Pulmonary artery endothelial cell (primary cell): ENCODE results near the gene RAD9B. TPM values are rescaled to one million over a fixed set of nuclear protein-coding genes. Genes with fewer than 3 reads are reported as not detected.
"Not testable (repeated sequence)": the region's sequence is repeated elsewhere in the genome, so short reads cannot be mapped to it uniquely, and the experiment has no call there.

Experiments
- DNase-seq: peaks from one replicate; pipeline ENCODE4 v3.0.0-alpha.2; 2011; ENCODE audit warnings: low read depth, low spot score
- total RNA-seq: library from RNA; depleted of rRNA; stranded (reverse); fragments of >200 nt; gene quantifications from 2 replicates; pipeline ENCODE4 v1.2.3, GENCODE V29; 2014

RAD9B gene
- total RNA-seq = 0.25 and 0.40 TPM in 2 replicates

DNA sequence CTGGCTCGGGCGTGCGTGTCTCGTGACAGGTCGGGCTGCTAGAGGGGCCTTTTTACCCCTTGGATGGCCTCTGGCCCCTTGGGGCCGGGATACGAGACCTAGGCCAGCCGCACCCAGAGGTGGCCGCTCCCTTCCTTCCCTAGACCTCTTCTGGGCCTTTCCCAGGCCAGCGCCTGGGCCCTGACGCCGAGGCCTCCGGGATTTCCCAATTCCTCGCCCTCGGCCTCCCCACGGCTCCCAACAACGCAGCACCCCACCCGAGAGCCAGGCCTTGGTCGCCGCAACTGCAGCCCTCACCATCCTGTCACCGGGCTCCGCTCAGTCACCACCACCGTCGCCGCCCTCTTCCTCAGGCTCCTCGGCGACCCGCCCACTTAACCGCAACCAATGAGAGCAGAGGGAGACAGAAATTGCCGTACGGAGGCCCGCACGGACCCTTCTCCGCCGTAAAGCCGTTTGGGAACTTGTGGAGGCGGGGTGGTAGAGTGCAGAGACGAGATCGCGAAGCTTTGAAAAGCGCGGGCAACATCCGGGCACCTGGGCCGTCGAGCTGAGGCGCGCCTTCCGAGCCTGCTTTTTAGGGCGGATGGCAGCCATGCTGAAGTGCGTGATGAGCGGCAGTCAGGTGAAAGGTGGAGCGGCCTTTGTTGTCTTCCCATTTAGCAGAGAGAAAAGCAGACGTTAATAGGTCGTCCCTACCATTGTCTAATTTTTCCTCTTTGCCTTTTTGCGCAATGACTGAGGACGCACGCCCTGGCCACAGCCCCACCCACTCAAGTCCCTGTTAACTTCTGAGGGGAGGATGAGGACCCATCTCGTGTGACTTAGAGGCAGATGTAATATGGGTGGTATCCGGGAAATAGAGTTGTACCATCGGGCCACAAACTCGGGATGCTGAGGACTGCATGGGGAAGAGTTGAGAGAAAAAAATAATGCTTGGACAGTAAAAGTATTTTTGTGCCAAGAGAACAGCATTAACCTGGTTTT lies at the start of gene RAD9B, which contains the start of gene VPS29:
Gene RAD9B (plus strand): TSS at position 580 of the 987 bp plus-strand sequence. CDS start 7 bp downstream, at position 587.
Gene VPS29 (minus strand): TSS at position 360 of the 987 bp plus-strand sequence. CDS start 60 bp downstream, at position 300.
- DNase-seq = peak; percentile 93

DNA sequence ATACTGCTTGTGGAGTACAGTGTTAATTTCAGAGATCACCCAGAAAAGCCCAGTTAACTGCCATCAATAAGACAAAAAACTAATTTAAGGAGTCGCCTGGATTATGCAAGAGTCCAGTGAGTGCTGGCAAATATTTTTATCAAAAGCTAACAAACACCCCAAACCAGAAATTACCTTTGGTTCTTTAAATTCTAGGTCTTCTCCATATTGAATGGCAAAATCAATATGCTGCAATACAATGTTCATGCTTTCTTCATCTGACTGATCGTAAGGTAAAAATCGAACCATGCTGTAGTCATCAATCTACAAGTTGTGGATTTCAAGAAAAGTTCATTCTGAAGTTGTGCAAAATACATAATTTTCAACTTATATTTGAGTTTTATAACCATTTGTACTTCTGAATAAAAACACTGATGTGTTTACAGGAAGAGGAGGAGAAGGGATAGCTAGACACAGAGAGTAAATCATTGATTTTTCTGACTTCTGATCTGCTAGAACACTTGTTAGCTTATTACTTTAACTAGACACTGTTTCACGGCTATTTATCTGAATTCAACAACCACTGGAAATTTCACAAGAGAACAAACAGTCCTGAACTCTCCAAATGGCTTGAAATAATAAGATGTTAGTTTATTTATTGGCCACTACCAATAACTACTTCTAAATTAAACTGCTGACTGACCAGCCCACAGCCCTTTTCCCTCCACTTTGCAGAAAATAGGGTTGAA lies 48.4 kb upstream of the RAD9B start:
- no peak for DNase-seq

DNA sequence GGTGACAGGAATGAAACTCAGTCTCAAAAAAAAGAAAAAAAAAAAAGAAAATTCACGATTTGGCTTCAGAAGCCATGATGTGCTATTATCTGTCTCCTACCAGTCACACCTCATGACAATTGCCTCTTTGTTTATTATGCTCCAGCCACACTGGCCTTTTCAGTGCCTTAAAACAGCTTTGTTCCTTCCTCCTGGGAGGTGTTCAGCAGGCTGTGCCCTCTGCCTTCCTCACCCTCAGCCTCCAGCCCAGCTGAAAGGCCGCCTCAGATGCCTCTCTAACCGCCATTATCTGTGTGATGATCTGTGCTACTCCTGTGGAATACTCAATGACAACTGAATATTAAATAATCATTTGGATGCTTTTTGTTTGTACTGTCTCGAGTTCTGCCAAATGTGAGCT lies 43.4 kb upstream of the RAD9B start:
- DNase-seq = no peak

DNA sequence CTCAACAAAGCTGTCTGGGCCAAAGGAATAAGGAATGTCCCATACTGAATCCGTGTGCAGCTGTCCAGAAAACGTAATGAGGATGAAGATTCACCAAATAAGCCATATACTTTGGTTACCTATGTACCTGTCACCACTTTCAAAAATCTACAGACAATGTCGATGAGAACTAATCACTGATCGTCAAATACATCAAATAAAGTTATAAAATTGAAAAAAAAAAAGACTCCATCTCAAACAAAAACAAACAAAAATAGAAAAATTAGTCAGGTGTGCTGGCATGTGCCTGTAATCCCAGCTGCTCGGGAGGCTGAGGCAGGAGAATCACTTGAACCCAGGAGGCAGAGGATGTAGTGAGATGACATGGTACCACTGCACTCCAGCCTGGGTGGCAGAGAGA lies 40.9 kb upstream of the RAD9B start:
- DNase-seq = not testable (repeated sequence)

DNA sequence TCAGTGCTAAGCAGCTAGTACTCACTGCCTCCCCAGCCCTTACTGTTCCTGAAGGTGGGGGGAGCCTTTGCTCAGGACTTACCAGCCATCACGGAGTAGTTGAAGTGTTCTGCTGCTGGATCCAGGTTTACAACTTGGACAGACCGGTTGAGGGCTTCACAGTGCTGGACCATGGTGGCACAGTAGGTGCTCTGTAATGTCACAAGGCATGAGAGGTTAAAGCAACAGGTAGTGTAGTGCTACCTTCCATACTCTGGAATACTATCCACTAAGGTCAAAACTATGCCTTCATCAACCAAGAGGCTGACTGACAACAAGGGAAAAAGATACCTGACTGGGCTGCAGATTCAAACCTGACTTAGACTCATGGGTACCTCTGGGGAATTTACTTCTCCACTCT lies 37.1 kb upstream of the RAD9B start:
- DNase-seq = no peak

DNA sequence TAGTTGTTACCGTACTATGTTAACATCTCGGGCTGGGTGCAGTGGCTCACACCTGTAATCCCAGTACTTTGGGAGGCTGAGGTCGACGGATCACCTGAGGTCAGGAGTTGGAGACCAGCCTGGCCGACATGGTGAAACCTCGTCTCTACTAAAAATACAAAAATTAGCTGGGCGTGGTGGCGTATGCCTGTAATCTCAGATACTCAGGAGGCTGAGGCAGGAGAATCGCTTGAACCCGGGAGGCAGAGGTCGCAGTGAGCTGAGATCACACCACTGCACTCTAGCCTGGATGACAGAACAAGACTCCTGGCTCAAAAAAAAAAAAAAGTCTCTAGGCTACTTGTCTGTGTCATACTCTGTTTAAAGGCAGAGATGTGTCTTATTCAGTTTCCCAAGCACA lies 36.4 kb upstream of the RAD9B start:
- not testable (repeated sequence) for DNase-seq

DNA sequence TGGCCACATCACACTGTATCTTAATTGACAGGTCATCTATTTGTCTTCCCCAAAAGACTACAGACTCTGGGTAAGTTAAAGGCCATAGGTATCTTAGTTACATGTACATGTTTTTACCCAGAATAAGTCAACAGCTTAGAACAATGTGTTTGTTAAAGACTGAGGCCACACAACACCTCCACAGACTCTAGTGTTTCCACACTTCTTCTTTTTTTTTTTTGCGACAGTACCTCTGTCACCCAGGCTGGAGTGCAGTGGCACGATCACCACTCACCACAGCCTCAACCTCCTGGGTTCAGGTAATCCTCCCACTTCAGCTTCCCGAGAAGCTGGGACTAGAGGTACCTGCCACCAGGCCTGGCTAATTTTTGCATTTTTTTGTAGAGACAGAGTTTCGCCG lies 35.3 kb upstream of the RAD9B start:
- DNase-seq = no peak

DNA sequence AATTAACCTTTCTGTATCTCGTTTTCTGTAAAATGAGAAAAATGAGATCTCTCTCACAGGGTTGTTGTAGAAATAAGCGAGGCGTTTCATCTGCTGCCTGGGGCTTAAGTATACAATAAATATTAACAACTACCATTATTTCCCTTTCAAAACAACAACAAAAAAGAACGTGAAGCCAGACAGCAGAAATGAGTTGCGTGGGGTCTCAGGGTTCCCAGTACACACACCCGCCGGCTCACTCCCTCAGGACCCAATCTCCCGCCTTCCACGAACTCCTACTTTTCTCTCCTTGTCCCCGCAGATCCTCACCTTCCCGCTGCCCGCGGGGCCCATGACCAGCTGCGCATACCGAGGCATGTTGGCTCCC lies 34.3 kb upstream of the RAD9B start:
- no peak for DNase-seq

DNA sequence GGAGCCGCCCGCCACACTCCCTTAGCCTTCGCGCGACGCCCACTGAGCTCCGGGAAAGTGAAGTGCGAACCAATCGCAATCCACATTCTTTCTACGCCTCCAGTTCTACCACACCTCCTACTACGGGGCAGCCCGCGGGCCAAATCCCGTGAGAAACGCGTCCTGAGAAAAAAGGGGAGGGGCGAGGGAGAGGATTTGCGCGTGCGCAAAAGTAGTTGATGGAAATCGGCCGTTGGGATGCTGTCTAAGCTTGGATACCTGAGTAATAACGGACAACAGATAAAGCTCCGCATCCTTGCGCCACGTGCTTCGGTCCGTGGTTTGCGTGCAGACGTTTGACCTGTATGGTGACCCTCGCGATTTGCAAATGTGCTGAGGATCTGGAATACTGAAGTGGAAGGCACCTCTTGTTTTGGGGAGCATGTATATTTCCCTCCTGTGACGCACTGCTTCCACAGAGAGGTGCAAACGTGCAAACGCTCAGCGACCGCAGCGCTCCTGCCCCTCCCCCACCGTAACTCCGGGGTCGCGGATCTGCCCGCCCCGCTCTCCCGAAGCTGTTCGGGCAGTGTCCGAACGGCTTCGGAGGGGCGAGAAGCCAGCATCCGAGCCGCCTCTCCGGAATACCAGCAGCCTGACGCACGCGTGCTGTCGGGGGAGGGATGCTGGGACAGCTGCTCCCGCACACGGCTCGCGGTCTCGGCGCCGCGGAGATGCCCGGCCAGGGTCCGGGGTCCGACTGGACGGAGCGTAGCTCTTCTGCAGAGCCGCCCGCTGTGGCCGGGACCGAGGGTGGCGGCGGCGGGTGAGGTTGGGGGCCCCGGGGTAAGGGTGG lies 33.7 kb upstream of the RAD9B start, which contains the start of the genes FAM216A and GPN3:
Gene FAM216A (plus strand): TSS at position 632 of the 835 bp plus-strand sequence. CDS start 31 bp downstream, at position 663.
Gene GPN3 (minus strand): TSS at position 44 of the 835 bp plus-strand sequence. CDS start 54 bp downstream, outside the sequence.
- DNase-seq = peak; percentile 91

DNA sequence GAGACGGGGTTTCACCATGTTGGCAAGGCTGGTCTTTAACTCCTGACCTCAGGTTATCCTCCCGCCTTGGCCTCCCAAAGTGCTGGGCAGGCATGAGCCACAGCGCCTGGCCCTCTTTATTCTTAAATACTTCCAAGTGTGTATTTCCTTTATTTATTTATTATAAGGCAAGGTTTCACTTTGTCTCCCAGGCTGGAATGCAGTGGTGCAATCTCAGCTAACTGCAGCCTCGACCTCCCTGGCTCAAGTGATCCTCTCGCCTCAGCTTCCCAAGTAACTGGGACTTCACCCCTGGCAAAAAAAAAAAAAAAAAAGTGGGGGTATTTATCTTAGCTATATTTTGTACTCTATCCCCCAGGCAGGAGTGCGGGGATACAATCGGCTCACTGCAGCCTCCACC lies 26.7 kb upstream of the RAD9B start:
- no peak for DNase-seq

DNA sequence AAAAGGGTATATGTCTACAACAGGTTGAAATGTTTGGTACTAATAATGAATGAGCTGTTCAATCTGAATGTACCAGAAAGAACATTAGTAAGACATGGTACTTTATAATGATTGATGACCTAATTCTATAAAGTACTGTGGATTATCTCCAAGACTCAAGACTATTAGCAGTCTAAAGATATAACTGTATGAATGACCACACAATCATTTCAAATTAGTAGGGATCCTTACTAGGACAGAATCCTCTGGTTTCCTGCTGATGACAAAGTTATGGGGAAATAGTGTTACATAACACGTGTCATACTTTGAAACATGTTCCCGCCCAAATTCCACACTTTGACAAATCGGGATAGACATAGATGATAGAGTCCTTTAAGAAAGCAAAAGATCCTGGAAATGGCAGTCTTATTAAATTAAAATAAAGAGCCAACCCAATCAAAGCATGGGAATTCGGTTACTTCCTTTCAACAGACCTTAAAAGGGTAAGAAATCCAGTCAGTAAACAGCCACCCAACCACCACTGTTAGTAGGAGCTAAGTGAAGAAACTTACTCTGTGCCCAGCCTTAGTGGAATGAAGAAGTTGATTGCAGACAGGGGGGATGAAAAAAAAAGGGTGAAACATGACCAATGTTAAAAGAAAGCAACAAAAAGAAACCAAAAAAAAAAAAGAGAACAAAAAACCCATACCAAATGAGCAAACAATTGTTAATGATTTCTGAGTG lies 3.0 kb upstream of the RAD9B start:
- no peak for DNase-seq

DNA sequence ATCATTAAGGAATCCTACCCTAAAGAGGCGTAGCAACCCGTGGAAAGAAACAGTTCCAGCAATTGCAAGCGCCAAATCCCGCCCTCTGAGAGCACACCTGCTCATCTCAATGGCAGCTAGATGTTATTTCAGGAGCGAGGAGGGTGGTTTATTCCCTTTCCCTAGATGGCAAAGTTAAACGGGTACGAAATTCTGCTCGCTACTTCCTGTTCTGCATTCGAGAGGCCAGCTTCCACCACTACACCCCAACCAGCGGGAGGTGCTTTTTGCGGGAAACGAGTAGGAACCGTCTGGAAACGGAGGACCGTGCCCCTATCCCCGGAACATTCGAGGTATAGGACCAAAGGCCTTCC lies 756 bp upstream of the RAD9B start:
- no peak for DNase-seq

DNA sequence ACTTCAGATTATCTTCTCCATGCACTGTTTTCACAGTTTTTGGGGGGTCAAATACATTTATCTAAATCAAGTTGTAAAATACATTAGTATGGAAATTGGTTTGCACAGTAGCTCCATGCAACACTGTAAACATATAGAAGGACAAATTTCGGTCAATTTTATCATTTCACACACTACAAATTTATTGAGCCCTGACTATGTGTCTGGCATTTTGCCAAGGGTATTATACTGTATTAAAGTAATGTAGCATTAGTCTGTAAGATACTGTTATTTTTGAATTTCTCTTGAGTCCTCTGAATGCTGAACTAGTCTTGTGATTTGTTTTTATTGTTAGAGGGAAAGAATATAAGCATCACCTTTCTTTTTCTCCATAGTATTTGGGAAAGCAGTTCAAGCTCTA lies 1.3 kb downstream of the RAD9B start:
- no peak for DNase-seq

DNA sequence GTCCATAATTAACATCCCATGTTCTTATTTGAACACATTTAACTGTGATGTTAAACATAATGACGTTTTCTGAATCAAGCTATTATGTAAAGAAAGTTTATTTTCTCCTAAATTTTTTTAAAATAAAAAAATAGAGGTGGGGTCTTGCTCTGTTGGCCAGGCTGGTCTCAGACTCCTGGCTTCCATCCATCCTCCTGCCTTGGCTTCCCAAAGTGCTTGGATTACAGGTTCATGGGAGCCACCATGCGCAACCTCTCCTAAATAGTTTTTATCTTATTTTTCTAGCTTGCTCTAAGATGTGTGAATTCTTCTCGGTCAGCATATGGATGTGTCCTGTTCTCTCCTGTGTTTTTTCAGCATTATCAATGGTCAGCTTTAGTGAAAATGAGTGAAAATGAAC lies 3.2 kb downstream of the RAD9B start:
- DNase-seq = no peak

DNA sequence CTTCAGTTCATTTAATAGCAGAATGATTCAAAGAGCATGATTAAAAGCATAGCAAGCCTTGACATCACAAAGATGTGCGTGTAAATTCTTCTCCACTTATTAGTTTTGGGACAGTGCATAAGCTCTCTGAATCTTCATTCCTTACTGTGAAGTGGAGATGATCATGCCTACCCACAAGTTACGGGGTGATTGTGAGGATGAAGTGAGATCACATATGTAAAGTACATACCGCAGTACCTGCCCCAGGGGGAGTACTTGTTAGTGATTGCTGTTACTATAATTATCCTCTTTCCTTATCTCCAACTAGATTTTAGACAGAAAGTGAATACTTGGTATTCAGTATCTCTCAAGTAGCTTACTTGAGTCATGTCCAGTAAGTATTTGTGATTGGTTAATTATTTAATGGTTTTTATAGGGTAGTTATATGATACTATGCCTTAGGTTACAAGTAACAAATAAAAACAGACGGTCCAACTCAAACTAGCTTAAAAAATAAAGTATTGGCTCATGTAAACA lies 6.0 kb downstream of the RAD9B start:
- DNase-seq = no peak

DNA sequence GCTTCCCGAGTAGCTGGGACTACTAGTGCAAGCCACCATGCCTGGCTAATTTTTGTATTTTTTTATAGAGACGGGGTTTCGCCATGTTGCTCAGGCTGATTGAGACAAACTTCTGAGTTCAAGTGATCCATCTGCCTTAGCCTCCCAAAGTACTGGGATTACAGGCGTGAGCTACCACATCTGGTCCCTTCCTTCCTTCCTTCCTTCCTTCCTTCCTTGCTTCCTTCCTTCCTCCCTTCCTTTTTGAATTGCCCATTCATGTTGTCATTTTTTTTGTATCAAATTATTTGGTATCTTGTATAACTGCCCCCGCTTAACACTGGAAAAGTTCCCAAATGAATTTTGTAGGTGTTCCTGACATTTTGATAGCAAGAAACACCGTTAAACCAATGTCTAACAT lies 11.7 kb downstream of the RAD9B start:
- no peak for DNase-seq

DNA sequence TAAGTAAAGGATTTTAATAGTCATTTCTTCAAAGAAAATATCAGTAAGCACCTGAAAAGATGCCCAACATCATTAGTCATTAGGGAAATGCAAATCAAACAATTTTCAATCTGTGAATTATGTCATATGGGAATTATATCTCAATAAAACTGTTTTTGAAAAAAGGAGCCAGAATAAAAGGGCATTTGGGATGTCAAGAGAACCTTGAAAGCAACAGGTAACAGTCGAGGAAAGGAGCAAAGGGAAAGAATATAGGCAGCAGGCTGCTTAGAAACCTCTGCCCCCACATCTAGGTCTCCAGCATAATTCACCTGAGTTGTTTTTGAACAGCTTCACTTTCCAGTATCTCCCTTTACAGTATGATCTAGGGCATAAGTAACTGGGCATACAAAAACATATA lies 12.2 kb downstream of the RAD9B start:
- DNase-seq = no peak

DNA sequence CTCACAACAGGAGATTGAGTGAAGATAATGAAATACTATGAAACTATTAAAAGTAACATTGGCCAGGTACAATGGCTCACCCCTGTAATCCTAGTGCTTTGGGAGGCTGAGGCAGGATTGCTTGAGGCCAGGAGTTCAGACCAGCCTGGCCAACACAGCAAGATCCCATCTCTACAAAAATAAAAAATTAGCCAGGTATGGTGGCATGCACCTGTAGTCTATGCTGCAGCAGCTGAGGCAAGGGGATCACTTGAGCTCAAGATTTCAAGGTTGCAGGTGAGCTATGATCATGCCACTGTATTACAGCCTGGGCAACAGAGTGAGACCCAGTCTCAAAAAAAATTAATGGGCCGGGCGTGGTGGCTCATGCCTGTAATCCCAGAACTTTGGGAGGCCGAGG lies 14.9 kb downstream of the RAD9B start:
- no peak for DNase-seq

DNA sequence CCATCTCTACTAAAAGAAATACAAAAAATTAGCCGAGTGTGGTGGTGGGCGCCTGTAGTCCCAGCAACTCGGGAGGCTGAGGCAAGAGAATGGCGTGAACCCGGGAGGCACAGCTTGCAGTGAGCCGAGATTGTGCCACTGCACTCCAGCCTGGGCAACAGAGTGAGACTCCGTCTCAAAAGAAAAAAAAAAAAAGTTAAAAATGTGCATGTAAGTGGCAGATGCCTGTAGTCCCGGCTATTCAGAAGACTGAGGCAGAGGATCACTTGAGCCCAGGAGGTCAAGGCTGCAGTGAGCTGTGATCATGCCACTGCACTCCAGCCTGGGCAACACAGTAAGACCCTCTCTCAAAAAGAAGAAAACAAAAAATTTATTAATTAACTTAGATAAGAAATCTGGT lies 15.9 kb downstream of the RAD9B start:
- DNase-seq = not testable (repeated sequence)
